Fibroblast of skin of back (primary cell): Measurements from ENCODE around the gene TAF8.

Source experiments
- DNase-seq: peaks from one replicate; pipeline ENCODE4 v3.0.0-alpha.2; 2013

Gene TAF8

GRCh38 chr6:42100029-42100901 is 49.9 kb downstream of the TAF8 start:
- peak; percentile 54 for DNase-seq

GRCh38 chr6:42101186-42101657 is 50.9 kb downstream of the TAF8 start:
- no peak for DNase-seq

DNA sequence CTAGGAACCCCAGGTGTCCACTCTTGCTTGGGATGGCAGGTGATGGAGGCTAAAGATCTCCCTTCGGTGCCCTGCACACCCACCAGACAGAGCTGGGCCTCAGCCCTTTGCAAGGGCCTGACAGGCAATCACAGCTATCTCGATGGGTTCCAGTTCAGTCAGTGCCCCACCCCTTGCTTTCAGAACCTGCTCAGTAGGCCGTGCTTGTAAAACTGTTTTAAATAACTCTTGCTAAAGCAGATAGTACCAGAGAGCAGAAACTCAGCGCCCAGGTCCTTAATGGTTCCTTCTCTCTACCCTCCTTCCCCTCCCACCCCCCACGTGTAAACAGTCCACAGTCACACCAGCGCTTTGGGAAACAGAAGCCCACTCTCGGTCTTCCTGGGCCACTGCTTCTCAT is 52.9 kb downstream of the TAF8 start:
- no peak for DNase-seq

DNA sequence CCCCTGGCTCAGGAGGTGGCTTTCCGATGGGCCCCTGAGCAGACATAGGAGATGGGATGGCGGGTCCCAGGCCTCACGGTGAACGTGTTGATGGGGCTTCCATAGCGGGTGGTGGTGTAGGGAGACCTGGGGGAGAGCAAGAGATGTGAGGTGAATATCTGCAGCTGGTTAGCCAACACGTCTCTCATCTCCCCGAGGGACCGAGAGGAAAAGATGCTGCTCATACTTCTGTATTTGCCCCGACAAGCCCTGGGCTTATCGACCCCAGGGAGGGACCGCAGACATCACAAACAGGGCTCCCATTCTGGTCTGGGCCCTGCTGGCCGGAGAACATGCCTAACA is 53.4 kb downstream of the TAF8 start:
- no peak for DNase-seq

GRCh38 chr6:42104095-42104803 is 53.9 kb downstream of the TAF8 start:
- DNase-seq: peak; percentile 37

GRCh38 chr6:42104804-42105125 is 54.4 kb downstream of the TAF8 start:
- no peak for DNase-seq

GRCh38 chr6:42105156-42105648 is 54.9 kb downstream of the TAF8 start:
- no peak for DNase-seq

- DNase-seq: no peak
These were observed 55.4 kb downstream of the TAF8 start for GRCh38 chr6:42105709-42106108.

DNA sequence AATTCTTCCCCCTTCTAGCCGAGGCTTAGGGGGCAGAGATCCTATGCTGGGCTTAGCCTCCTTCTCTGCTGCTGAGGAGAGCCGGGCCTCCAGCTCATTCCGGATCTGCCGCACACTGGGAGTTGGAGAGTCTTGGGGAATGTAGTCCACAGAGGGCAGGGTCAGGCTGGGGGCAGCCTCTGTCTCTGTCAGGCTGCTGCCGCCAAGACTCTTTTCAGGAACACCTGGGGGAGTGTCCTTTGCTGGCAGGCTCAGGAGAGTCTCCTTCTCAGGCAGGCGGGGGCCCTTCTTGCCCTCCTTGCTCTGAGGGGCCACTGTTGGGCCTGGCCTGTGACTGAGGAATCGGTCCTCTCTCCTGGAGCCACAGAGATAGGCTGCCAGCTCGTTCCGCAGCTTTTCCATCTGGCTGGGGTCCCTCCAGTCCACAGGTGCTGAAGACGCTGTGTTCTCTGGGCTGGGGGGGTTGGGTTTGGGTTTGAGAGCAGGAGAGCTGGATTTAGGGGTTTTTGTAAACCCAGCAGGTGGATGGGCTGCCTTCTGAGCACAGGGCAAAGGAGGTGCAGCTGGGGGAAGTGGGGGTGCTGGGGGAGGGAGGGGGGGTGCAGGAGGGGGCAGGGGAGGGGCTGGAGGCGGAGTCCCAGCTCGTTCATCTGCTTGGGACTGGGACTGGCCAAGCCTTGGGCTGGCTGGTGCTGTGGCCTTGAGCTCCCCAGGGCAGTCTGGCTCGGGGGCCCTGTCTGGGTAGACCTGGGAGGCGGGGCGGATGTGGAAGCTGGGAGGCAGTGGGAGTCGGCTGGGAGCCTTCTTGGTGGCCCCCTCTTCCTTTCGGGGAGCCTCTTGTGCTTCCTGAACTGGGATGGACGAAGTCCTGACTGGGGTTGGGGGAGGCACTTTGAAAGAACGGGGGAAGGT is 56.0 kb downstream of the TAF8 start:
- DNase-seq: no peak

- DNase-seq: no peak
These were observed 57.7 kb downstream of the TAF8 start for GRCh38 chr6:42108071-42108470.

DNA sequence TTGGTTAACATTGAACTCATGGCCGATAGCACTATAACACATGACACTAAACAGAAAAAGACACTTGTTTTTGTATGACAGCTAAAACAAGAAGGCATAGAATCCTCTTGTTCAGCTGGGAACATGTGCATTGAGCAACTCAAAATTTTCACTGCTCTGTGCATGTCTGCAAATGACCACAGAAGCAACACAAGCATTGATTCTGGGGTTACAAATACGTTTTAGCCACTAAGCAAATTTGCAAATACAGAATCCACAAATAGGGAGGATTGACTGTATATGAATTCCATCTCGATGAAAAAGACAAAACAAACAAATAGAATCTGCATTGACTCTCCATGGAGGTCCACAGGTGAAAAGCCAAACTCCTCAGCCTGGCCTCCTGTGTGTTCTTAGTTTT is 60.4 kb downstream of the TAF8 start:
- DNase-seq: no peak

GRCh38 chr6:42112351-42112750 is 62.0 kb downstream of the TAF8 start:
- no peak for DNase-seq

- DNase-seq: no peak
These were observed 63.8 kb downstream of the TAF8 start for GRCh38 chr6:42113936-42114636.

GRCh38 chr6:42117843-42118161 is 67.5 kb downstream of the TAF8 start:
- DNase-seq: no peak

GRCh38 chr6:42118162-42119001 is 68.1 kb downstream of the TAF8 start:
- no peak for DNase-seq

DNA sequence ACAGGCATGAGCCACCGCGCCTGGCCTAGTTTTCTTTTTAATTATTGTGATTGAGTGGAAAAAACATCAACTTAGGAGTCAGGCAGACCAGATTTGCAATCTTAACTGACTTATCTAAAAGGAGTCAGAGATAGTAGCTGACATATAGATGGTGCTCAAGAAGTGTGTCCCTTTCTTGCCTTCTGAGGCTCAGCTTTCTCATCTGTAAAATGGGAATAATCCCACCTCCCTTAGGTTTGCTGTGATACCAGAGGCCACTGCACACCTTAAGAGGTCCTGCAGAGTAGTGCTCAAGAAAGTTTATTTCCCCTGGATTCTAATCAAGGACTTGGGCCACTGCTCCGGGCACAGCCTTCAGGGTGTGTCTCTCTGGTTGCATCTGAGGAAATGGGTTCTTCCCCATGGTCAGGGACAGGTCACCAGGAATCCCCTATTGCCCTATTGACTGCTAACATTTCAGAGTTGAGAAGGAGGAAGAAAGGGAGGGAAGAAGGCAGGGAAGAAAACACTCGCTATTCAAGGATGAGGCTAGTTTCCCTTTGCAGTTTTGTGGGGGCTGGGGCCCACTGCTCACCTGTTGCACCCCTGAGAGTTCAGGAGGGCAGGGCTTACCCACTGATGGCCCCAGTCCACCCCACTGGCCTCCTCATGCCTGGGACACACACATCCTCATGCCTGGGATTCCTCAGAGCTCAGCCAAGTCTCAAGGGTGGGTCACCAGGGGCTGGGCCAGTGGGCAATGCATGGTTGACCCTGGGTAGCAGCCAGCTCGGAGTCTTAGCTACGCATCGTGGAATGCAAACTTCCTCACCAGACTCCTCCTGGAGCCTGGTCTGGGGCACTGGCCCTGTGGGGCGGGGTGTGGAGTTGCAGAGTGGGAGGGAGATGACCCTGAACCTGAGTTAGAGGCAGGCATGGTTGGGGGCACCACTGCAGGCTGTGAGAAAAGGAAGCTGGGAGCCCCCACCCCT is 70.9 kb downstream of the TAF8 start:
- DNase-seq: peak; percentile 85

DNA sequence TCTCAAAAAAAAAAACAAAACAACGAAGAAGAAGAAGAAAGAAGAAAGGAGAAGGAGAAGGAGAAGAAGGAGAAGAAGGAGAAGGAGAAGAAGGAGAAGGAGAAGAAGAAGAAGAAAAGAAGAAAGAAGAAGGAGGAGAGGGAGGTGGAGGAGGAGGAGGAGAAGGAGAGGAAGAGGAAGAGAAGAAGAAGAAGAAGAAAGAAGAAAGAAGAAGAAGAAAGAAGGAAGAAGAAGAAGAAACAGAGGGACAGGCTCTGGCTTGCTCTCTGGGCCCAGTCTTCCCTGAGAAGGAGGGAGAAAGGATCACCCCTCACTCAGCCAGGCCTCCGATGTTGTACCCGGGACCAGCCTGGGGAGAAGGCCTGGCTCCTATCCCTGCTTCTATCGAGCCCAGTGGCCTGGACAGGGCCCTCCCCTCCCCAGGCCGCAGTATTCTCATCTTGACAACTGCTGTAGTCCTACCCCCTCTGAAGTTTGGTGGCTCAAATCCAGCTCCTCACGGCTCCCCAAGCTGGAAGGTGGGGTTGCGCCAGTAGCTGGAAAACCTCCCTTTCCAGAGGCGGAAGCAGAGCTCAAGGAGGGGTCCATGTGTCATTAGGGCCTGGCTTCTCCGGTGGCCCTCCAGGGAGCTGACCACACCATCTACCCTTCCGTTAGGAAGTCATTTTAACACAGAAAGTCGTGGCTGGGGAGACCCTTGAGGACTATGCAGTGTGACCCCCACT is 73.2 kb downstream of the TAF8 start:
- DNase-seq: no peak

GRCh38 chr6:42124223-42124836 is 74.0 kb downstream of the TAF8 start:
- DNase-seq: no peak

- DNase-seq: no peak
These were observed 74.9 kb downstream of the TAF8 start for GRCh38 chr6:42125231-42125630.
